Liver (tissue), 9 donors: ENCODE data around the gene DPPA4. TPM values are rescaled to one million over a fixed set of nuclear protein-coding genes. Genes with fewer than 3 reads are reported as not detected.
"Not testable (repeated sequence)": the region's sequence is repeated elsewhere in the genome, so short reads cannot be mapped to it uniquely, and the experiment has no call there.

Experiments
- DNase-seq: peaks from one replicate; pipeline ENCODE4 v3.0.0-alpha.2; 2017; ENCODE audit warnings: low spot score
- H3K27ac ChIP-seq, 2 donors: one replicate each; pipeline ENCODE4 v1.7.0; 2013; ENCODE audit warnings: inconsistent platforms in 2 of 2, low read length in 2 of 2, control low read depth in 1 of 2, low read depth in 1 of 2, mild to moderate bottlenecking in 1 of 2
- H3K27me3 ChIP-seq, 4 donors: one replicate each; pipeline versions ENCODE4 v1.6.1 to v1.7.0; 2013; ENCODE audit warnings: low read length in 3 of 4, inconsistent platforms in 1 of 4, mild to moderate bottlenecking in 1 of 4, moderate library complexity in 1 of 4; ENCODE audit not compliant: control insufficient read depth in 4 of 4, insufficient read depth in 4 of 4
- H3K36me3 ChIP-seq, 4 donors: one replicate each; pipeline versions ENCODE4 v1.6.1 to v1.7.0; 2013; ENCODE audit warnings: low read length in 3 of 4, mild to moderate bottlenecking in 3 of 4, low read depth in 1 of 4, moderate library complexity in 1 of 4; ENCODE audit not compliant: control insufficient read depth in 4 of 4, insufficient read depth in 3 of 4
- H3K4me1 ChIP-seq, 4 donors: one replicate each; pipeline versions ENCODE4 v1.6.1 to v1.7.0; 2013; ENCODE audit warnings: low read length in 3 of 4, mild to moderate bottlenecking in 3 of 4, moderate library complexity in 1 of 4; ENCODE audit not compliant: control insufficient read depth in 4 of 4, insufficient read depth in 4 of 4
- H3K4me3 ChIP-seq, 3 donors: one replicate each; pipeline versions ENCODE4 v1.6.1 to v1.7.0; 2013; ENCODE audit warnings: low read length in 3 of 3, control low read depth in 1 of 3, low read depth in 1 of 3, mild to moderate bottlenecking in 1 of 3
- H3K9ac ChIP-seq, 2 donors: one replicate each; pipeline ENCODE4 v1.7.0; 2013; ENCODE audit warnings: low read length in 2 of 2, mild to moderate bottlenecking in 2 of 2, moderate library complexity in 2 of 2, control low read depth in 1 of 2, low read depth in 1 of 2
- H3K9me3 ChIP-seq, 4 donors: one replicate each; pipeline versions ENCODE4 v1.6.1 to v1.7.0; 2013; ENCODE audit warnings: low read length in 3 of 4; ENCODE audit not compliant: control insufficient read depth in 4 of 4
- CTCF ChIP-seq: fragments of 150-350 bp; IDR thresholded peaks from 2 replicates; pipeline ENCODE4 v1.5.1; 2017; ENCODE audit warnings: improper control_type of control experiment, low read depth, low read length; ENCODE audit not compliant: missing input control
- EGR1 ChIP-seq, 2 donors: IDR thresholded peaks; 2 replicates each; pipeline ENCODE4 v1.6.1; 2016 to 2018; ENCODE audit warnings: antibody characterized with exemption in 2 of 2, low read depth in 2 of 2
- FOXA1 ChIP-seq: IDR thresholded peaks from 2 replicates; pipeline ENCODE4 v1.6.1; 2016; ENCODE audit warnings: antibody characterized with exemption
- GABPA ChIP-seq, 2 donors: IDR thresholded peaks in 1 of 2; conservative IDR thresholded peaks in 1 of 2; 2 replicates each; pipeline ENCODE4 v1.6.1; 2016; ENCODE audit warnings: antibody characterized with exemption in 2 of 2, mild to moderate bottlenecking in 1 of 2, moderate library complexity in 1 of 2
- HNF4A ChIP-seq, 2 donors: conservative IDR thresholded peaks; 2 replicates each; pipeline ENCODE4 v1.6.1; 2016; ENCODE audit warnings: antibody characterized with exemption in 2 of 2, mild to moderate bottlenecking in 2 of 2
- HNF4G ChIP-seq: IDR thresholded peaks from 2 replicates; pipeline ENCODE4 v1.6.1; 2016; ENCODE audit warnings: antibody characterized with exemption
- JUND ChIP-seq, 2 donors: IDR thresholded peaks; 2 replicates each; pipeline ENCODE4 v1.6.1; 2016; ENCODE audit warnings: antibody characterized with exemption in 2 of 2
- MAX ChIP-seq: IDR thresholded peaks from 2 replicates; pipeline ENCODE4 v1.6.1; 2016; ENCODE audit warnings: antibody characterized with exemption
- NR2F2 ChIP-seq: IDR thresholded peaks from 2 replicates; pipeline ENCODE4 v1.6.1; 2016; ENCODE audit warnings: antibody characterized with exemption
- RAD21 ChIP-seq, 2 donors: IDR thresholded peaks; 2 replicates each; pipeline ENCODE4 v1.6.1; 2016; ENCODE audit warnings: antibody characterized with exemption in 2 of 2, mild to moderate bottlenecking in 2 of 2
- RXRA ChIP-seq, 2 donors: IDR thresholded peaks; 2 replicates each; pipeline ENCODE4 v1.6.1; 2017 to 2018; ENCODE audit warnings: antibody characterized with exemption in 2 of 2, mild to moderate bottlenecking in 1 of 2
- SP1 ChIP-seq: IDR thresholded peaks from 2 replicates; pipeline ENCODE4 v1.6.1; 2018; ENCODE audit warnings: antibody characterized with exemption, mild to moderate bottlenecking
- TAF1 ChIP-seq: conservative IDR thresholded peaks from 2 replicates; pipeline ENCODE4 v1.6.1; 2016; ENCODE audit warnings: antibody characterized with exemption, mild to moderate bottlenecking
- YY1 ChIP-seq: IDR thresholded peaks from 2 replicates; pipeline ENCODE4 v1.6.1; 2016; ENCODE audit warnings: antibody characterized with exemption, mild to moderate bottlenecking
- WGBS: extraction: QIAGEN DNeasy Blood & Tissue Kit; methylation state at CpG from one replicate; pipeline ENCODE4 v1.1.7; 2013; 5-methylcytosine and 5-hydroxymethylcytosine counted together
- polyA plus RNA-seq, 2 donors: library from polyadenylated mRNA; stranded (reverse) in 1 of 2; unstranded in 1 of 2; fragments of 200-250 nt in 1 of 2; fragments of >200 nt in 1 of 2; fragmentation: Nextera tagmentation in 1 of 2; extraction: Ambion mirVana in 1 of 2; gene quantifications; one replicate each; pipeline versions ENCODE4 v1.2.1 to v1.2.3, GENCODE V29; 2013 to 2015
- total RNA-seq, 2 donors: library from RNA; depleted of rRNA; stranded (reverse); fragments of >200 nt; gene quantifications; one replicate each; pipeline ENCODE4 v1.2.3, GENCODE V29; 2014
- TF ChIP-seq, protein P1 (sequence below): IDR thresholded peaks from 2 replicates; pipeline ENCODE4 v1.6.1; 2016; ENCODE audit warnings: antibody characterized with exemption, mild to moderate bottlenecking
- donor health status: healthy.
- donor health status: healthy.
- donor health status: healthy.
- donor health status: healthy.
- donor health status: healthy.

Gene DPPA4
- total and polyA plus RNA-seq, 4 donors, result 0.12 to 3.1 (median 0.28) TPM

DNA sequence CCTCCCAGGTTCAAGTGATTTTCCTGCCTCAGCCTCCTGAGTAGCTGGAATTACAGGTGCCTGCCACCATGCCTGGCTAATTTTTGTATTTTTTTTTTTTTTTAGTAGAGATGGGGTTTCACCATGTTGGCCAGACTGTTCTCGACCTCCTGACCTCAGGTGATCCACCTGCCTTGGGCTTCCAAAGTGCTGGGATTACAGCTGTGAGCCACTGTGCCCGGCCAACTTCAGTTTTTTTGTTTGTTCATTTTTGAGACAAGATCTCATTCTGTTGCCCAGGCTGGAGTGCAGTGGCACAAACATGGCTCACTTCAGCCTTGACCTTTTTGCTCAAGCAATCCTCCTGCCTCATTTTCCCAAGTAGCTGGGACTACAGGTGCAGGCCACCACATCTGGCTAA lies 21.5 kb upstream of the DPPA4 start:
- not testable (repeated sequence) for H3K36me3 ChIP-seq, DNase-seq, H3K9ac ChIP-seq, H3K27me3 ChIP-seq, H3K9me3 ChIP-seq, H3K4me3 ChIP-seq
- Histone ChIP-seq H3K27ac (peak overlapping the region in 1 of 2 donors; percentile 23), H3K4me1 (peaks cover 7 to 41% (median 34%) of the 10 kb centered on the region in 4 donors)
- peak; percentile 51 to 74 for TF ChIP-seq RXRA (IDR thresholded peaks at IDR 0.05)
- TF ChIP-seq HNF4A (conservative IDR thresholded peaks at IDR 0.05), result peak; percentile 43 to 44
- WGBS, result 21% methylated on average over 2 of the region's 2 CpGs

- Histone ChIP-seq H3K27ac (peak overlapping the region; percentile 32 to 61), H3K4me3 (no peak overlapping the region), H3K9ac (no peak overlapping the region), H3K9me3 (no peaks in the 10 kb centered on the region), H3K4me1 (peaks cover 8 to 32% (median 22%) of the 10 kb centered on the region in 4 donors), H3K27me3 (no peaks in the 10 kb centered on the region), H3K36me3 (no peaks in the 10 kb centered on the region)
- DNase-seq, result no peak
- TF ChIP-seq JUND (IDR thresholded peaks at IDR 0.05) (no peak), NR2F2 (peak; percentile 1), HNF4A (conservative IDR thresholded peaks at IDR 0.05) (no peak)
- 56% methylated on average over 3 of the region's 3 CpGs for WGBS
These were observed 19.3 kb upstream of the DPPA4 start for GRCh38 chr3:109356442-109357155.

GRCh38 chr3:109355625-109356441 lies 18.5 kb upstream of the DPPA4 start:
- Histone ChIP-seq H3K4me3 (no peak overlapping the region), H3K9ac (no peak overlapping the region), H3K27me3 (no peaks in the 10 kb centered on the region), H3K9me3 (no peaks in the 10 kb centered on the region), H3K27ac (peak overlapping the region; percentile 32 to 61), H3K4me1 (peaks cover 7 to 36% (median 21%) of the 10 kb centered on the region in 4 donors), H3K36me3 (no peaks in the 10 kb centered on the region)
- no peak for DNase-seq
- WGBS, result 43% methylated on average over 8 of the region's 8 CpGs
- TF ChIP-seq, protein P1, sequence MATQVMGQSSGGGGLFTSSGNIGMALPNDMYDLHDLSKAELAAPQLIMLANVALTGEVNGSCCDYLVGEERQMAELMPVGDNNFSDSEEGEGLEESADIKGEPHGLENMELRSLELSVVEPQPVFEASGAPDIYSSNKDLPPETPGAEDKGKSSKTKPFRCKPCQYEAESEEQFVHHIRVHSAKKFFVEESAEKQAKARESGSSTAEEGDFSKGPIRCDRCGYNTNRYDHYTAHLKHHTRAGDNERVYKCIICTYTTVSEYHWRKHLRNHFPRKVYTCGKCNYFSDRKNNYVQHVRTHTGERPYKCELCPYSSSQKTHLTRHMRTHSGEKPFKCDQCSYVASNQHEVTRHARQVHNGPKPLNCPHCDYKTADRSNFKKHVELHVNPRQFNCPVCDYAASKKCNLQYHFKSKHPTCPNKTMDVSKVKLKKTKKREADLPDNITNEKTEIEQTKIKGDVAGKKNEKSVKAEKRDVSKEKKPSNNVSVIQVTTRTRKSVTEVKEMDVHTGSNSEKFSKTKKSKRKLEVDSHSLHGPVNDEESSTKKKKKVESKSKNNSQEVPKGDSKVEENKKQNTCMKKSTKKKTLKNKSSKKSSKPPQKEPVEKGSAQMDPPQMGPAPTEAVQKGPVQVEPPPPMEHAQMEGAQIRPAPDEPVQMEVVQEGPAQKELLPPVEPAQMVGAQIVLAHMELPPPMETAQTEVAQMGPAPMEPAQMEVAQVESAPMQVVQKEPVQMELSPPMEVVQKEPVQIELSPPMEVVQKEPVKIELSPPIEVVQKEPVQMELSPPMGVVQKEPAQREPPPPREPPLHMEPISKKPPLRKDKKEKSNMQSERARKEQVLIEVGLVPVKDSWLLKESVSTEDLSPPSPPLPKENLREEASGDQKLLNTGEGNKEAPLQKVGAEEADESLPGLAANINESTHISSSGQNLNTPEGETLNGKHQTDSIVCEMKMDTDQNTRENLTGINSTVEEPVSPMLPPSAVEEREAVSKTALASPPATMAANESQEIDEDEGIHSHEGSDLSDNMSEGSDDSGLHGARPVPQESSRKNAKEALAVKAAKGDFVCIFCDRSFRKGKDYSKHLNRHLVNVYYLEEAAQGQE, result peak; percentile 41
- TF ChIP-seq SP1 (peak; percentile 50), RAD21 (IDR thresholded peaks at IDR 0.05) (peak in 1 of 2 donors; percentile 13), JUND (IDR thresholded peaks at IDR 0.05) (peak in 1 of 2 donors; percentile 35), RXRA (IDR thresholded peaks at IDR 0.05) (peak; percentile 68 to 79), TAF1 (no peak), HNF4A (conservative IDR thresholded peaks at IDR 0.05) (peak; percentile 61 to 80), MAX (peak; percentile 47), EGR1 (IDR thresholded peaks at IDR 0.05; ENCODE audit: low read depth in 2 of 2) (no peak), FOXA1 (no peak), NR2F2 (peak; percentile 59), YY1 (peak; percentile 44), HNF4G (no peak), GABPA (IDR thresholded peaks at IDR 0.05 in 1 of 2, conservative IDR thresholded peaks at IDR 0.05 in 1 of 2) (no peak), CTCF (no peak)
